GM10266 (cell line): ENCODE data around the gene PFN4.
"Not testable (repeated sequence)": the region's sequence is repeated elsewhere in the genome, so short reads cannot be mapped to it uniquely, and the experiment has no call there.

Experiments used
- DNase-seq: peaks from one replicate; pipeline ENCODE4 v3.0.0; 2012; ENCODE audit errors: extremely low spot score
- TF ChIP-seq, protein P1 (sequence below): IDR thresholded peaks from 2 replicates; pipeline ENCODE4 v1.5.1; 2012; ENCODE audit warnings: mild to moderate bottlenecking, low read depth; ENCODE audit not compliant: control insufficient read depth, insufficient read depth; ENCODE audit errors: missing control alignments

The PFN4 gene

DNA sequence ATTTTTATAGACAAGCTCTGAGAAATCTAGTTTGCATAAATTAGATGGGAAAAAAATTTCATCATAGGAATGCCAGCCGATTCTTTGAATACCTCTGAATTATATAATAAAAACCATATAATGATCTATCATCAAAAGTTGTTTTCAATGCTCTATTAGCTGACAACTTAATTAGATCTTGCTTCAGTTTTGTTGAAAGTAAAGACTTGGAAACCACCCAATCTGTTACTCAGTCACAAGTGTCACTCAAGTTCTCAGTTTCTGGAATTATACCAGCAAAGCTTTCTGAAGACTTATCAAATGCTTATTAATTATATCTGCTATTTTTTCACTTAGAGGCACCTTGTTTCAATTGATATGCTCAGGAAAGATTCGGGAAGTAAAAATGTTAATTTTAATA lies 21.1 kb downstream of the PFN4 start:
- TF ChIP-seq, protein P1, sequence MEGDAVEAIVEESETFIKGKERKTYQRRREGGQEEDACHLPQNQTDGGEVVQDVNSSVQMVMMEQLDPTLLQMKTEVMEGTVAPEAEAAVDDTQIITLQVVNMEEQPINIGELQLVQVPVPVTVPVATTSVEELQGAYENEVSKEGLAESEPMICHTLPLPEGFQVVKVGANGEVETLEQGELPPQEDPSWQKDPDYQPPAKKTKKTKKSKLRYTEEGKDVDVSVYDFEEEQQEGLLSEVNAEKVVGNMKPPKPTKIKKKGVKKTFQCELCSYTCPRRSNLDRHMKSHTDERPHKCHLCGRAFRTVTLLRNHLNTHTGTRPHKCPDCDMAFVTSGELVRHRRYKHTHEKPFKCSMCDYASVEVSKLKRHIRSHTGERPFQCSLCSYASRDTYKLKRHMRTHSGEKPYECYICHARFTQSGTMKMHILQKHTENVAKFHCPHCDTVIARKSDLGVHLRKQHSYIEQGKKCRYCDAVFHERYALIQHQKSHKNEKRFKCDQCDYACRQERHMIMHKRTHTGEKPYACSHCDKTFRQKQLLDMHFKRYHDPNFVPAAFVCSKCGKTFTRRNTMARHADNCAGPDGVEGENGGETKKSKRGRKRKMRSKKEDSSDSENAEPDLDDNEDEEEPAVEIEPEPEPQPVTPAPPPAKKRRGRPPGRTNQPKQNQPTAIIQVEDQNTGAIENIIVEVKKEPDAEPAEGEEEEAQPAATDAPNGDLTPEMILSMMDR, result no peak
- no peak for DNase-seq

DNA sequence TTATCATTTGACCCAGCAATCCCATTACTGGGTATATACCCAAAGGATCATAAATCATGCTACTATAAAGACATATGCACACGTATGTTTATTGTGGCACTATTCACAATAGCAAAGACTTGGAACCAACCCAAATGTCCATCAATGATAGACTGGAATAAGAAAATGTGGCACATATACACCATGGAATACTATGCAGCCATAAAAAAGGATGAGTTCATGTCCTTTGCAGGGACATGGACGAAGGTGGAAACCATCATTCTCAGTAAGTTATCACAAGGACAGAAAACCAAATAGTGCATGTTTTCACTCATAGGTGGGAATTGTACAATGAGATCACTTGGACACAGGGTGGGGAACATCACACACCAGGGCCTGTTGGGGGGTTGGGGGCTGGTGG lies 22.4 kb downstream of the PFN4 start:
- not testable (repeated sequence) for DNase-seq

DNA sequence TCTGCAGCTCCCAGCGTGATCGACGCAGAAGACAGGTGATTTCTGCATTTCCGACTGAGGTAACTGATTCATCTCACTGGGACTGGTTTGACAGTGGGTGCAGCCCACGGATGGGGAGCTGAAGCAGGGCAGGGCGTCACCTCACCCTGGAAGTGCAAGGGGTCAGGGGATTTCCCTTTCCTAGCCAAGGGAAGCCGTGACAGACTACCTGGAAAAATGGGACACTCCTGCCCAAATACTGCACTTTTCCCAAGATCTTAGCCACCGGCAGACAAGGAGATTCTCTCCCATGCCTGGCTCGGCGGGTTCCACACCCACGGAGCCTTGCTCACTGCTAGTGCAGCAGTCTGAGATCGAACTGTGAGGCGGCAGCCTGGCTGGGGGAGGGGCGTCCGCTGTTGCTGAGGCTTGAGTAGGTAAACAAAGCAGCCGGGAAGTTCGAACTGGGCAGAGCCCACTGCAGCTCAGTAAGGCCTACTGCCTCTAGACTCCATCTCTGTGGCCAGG lies 27.9 kb downstream of the PFN4 start:
- not testable (repeated sequence) for DNase-seq

DNA sequence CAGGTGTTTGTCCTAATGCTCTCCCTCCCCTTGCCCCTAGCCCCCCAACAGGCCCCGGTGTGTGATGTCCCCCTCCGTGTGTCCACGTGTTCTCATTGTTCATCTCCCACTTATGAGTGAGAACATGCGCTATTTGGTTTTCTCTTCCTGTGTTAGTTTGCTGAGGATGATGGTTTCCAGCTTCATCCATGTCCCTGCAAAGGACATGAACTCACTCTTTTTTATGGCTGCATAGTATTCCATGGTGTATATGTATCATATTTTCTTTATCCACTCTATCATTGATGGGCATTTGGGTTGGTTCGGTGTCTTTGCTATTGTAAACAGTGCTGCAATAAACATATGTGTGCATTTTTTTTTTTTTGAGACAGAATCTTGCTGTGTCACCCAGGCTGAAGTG lies 29.9 kb downstream of the PFN4 start:
- DNase-seq, result not testable (repeated sequence)

DNA sequence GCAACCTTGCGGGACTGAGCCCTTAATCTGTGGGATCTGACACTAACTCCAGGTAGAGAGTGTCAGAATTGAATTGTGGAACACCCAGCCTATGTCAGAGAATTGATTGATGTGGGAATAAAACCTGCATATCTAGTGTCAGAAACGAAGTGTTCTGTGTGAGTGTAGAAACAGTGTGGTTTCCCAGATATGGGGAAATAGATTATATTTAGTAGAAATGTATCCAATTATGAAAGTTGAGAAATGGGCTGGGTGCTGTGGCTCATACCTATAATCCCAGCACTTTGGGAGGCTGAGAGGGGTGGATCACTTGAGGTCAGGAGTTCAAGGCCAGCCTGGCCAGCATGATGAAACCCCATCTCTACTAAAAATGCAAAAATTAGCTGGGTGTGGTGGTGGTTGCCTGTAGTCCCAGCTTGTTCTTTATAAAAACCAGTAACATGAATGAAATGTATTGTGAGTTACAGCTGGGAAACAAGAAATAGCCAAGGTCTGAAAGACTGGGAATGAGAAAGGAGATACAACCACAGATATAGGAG lies 34.2 kb downstream of the PFN4 start:
- TF ChIP-seq, protein P1, result no peak
- no peak for DNase-seq

DNA sequence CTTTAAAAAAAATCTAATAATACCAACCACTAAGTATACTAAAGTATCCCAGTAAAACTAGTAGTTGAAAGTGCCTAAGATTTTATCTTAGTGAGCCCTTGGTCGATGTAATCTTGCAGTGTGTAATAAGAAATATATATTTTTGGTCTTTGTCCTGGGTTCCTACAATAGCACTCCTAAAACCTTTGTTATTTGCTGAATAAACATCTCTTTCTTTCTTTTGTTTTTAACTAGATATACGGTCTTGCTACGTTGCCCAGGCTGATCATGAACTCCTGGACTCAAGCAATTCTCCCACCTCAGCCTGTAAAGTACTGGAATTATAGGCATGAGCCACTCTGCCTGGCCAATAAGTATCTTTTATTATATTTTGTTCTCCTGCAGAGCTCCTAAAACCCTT lies 36.1 kb downstream of the PFN4 start:
- TF ChIP-seq, protein P1, result no peak
- DNase-seq, result no peak

DNA sequence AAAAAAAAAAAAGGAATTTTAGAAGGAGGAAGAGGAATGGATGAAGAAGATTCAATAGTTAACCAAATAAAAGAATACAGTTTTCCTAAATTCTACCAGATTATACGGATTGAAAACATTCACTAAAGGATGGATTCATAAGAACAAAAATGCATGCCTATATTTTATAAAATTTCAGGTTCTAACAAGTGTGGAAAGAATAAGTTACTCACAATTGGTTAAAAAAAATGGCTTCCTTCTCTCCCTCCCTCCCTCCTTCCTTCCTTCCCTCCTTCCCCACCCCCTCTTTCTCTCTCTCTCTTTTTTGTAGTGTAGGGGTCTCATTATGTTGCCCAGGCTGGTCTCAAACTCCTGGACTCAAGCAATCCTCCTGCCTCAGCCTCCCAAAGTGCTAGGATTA lies 36.9 kb downstream of the PFN4 start:
- no peak for DNase-seq
- TF ChIP-seq, protein P1, result no peak

DNA sequence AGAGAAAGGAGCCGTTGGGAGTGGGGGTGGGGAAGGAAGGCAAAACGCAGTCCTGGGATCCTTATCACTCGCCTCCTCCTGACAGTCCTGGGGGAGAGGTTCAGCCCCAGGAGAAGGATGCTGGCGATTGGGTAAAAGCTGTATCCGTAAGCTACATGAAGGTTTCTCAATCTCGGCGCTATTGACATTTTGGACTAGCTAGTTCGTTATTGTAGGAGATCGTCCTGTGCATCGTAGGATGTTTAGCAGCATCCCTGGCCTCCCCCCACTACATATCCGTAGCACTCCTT lies 38.0 kb downstream of the PFN4 start:
- TF ChIP-seq, protein P1, result no peak
- DNase-seq, result no peak

DNA sequence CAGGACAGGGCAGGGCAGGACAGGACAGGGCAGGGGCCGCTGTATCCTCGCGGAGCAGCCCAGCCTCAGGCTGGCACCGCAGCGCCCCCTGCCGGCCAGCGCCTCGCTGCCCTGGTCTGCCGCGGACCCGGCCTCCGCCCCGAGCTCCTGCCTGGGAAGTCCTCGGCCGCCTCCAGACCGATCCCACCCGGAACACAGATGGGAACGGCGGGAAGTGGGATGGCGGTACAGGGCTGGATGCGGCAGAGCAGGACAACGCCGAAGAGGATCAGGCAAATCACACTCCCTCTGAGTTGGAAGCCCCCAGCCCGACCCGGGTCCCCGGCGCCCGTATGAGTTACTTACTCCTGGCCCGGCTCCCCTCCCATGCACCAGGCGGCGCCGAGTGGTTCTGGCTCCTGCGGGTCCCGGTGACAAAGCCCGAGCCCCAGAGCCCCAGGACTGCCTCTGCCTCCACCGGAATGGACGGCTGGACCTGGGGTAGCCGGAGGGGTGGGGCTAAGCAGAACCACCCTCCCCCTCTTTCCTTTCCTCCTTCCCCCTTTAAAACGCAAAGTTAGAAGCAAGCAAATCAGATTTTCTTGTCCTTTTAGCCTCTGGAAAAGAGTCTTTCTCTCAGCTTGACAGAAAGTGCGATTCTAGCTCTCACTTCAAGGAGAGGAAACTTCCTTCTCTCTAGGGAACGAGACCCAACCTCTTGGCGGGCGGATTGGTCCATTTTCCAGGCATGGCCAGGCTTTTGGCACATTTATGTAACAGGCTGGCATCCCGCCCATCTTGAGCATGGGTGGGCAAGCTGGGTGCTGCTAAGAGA lies 38.5 kb downstream of the PFN4 start, which contains the start of gene TP53I3:
Gene TP53I3, minus strand, starts transcription at position 449 of the 814 bp plus-strand sequence. CDS start 508 bp downstream, outside the sequence.
- DNase-seq, result peak; percentile 84
- TF ChIP-seq, protein P1, result peak; percentile 98
